HG02852 (cell line): ENCODE results near the gene STRAP.
"Not testable (repeated sequence)": the region's sequence is repeated elsewhere in the genome, so short reads cannot be mapped to it uniquely, and the experiment has no call there.

Experiments
- ATAC-seq: cut with Tn5 transposase; IDR thresholded peaks from one replicate; pipeline ENCODE4 v1.9.1; 2021; ENCODE audit warnings: mild to moderate bottlenecking, moderate library complexity; ENCODE audit not compliant: unreplicated experiment

The STRAP gene

DNA sequence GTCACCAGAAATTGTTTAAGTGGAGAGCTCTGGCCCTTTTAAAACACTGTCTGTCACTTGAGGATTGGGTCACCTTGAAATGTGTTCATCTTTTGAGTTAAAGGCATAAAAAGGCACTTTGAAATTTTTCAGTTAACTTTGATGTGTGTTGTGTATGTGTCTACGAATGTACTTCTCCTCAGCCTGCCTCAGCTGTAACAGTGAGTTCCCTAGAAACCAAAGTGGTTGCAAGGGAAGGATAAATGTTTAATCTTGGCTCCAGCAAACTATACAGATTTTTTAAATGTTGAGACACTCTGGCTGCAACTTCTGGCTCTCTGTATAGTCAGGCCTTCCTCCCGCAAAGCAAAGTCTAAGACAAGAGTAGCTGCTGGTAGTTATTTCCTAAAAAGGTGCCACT, 37.2 kb downstream of the STRAP start:
- no peak for ATAC-seq

DNA sequence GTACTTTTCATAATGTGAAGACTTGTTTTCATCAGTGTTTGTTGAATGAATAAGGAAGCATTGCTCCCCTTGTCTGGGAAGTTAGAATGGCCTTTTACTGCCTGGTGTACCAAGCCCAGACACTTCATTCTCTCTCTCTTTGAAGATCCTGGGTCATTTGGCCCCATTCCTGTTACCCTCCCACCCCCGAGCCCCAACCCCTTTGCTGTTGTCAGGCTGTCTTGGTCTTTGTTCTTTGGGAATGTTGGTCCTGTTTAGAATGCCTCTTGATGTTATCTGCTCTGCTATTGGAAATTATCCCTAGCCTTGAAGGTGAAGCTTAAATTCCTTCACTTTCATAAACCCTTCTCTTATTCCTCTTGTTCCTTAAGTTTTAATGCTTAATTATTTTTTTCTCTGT, 42.8 kb downstream of the STRAP start:
- no peak for ATAC-seq

- ATAC-seq: no peak
Measured at GRCh38 chr12:15928346-15928745, 46.2 kb downstream of the STRAP start.

DNA sequence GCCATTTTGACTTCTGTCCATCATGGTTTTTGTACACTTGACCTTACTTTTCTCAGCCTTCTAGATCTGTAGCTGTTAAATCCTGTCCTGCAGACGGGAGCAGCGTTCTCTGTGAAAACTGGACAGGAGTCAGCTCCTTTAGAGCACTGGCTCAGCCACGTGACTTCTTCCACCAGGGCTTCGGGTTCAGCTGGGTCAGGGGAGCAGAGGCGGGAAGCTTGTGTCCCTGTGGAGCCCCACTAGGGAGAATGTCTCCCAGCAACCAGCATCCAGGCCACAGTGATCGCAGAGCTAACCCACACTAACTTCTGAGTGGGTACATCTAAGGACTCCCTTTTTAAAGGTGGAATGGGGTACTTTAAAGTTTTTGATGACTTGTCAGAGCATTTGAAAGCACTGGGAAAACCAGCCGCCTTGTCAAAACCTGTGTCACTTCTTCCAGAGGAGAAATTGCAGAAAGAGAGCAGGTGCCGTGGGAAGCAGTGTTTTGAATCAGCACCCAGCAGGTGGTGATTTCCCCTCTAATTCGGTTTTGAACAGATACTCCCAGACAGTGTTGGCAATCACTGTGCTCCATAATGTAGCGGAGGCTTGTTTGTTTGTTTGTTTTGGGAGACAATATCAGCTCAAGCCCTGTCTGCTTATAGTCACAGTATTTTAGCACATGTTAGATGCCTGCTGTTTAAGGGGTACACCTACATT, 46.8 kb downstream of the STRAP start:
- ATAC-seq: no peak

GRCh38 chr12:15931590-15932053, 49.4 kb downstream of the STRAP start:
- peak; percentile 53 for ATAC-seq

- no peak for ATAC-seq
Measured at GRCh38 chr12:15932327-15932726, 50.1 kb downstream of the STRAP start.

DNA sequence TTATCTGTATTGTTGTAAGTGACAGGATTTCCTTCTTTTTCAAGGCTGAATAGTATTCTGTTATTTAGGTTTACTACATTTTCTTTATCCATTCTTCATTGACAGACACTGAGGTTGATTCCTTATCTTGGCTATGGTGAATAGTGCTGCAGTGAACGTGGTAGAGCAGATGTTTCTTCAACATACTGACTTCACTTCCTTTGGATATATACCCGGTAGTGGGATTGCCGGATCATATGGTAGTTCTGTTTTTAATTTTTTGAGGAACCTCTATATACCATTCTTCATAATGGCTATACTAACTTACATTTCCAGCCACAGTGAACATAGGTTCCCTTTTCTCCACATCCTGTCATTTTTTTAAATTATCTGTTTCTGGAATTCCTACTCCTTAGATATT, 50.8 kb downstream of the STRAP start:
- ATAC-seq: no peak

DNA sequence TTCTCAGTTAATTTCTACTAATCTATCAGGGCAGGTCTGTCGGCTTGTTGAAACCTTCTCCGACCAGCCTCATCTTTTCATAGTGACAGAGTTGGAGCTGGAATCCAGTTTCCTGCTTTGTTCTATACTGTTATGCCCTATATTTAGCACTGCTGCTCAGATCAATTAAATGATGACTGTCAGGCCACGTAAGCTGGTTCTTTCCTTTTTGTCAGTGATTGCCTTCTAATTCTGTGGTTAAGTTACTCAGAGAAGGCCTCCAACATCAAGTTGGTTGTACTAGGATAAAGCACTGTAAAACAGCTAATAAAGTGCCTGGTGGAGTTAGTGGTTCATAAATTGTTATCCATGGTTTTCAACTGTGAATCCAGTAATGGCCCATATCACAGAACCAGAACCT, 51.6 kb downstream of the STRAP start:
- no peak for ATAC-seq

DNA sequence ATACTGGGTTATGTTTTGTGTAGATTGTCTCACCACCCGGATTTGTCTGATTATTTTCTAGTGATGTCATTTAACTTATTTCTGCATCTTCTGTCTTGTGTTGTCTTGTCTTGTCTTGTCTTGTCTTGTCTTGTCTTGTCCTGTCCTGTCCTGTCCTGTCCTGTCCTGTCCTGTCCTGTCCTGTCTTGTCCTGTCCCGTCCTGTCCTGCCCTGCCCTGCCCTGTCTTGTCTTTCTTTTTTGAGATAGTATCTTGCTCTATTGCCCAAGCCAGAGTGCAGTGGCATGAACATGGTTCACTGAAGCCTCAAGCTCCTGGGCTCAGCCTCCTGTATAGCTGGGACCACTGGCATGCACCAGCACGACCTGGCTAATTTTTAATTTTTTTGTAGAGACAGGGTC, 54.6 kb downstream of the STRAP start:
- ATAC-seq: no peak

DNA sequence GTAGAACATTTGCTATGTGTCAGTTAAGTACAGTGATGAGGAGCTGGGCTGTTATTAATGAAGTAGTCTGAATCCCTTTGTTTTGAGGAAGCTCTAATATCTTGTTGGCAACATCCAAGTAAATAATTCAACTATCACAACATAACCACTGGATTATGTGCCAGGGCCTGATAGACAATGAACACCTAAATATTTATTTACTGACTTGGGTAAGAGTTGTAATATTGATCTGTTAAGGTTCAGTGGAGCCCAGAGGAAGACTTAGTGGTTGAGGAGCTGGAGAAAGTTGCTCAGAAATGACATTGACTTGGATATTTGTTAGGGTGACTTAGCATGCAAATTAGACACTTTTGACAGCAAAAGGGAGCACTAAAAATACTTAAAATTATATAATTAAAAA, 55.7 kb downstream of the STRAP start:
- ATAC-seq: no peak

DNA sequence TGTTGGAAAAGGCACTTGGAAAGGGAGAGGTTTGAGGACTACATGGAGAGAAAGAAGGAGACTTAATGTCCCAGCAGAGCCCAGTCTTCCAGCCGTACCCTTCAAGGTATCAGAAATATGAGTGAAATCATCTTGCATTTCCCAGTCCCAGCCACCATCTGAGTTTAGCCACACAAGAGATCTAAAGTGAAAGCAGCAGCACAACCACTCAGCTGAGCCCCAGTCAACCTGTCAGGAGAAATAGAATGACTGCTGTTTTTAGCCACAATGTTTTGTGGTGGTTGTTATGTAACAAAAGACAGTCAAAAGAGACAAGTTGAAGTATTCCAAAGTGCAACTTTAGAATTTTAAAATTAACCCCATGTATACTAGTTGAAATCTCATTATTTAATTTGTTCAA, 56.9 kb downstream of the STRAP start:
- ATAC-seq: no peak

DNA sequence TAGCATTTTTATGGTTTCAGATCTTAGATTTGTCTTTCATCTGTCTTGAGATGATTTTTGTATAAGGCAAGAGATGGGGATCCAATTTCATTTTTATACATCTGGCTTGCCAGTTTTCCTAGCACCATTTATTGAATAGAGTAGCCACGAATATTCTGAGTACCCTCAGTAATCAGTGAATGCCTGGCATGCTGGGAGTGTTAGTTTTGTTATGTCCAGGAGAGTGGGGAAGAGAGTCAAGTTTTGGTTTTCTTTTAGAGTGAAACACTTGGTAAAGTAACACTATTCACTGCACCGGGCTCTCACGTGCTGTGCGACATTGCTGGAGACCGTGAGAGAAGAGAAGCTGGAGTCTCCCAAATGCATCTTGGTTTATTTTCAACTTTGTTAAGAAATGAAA, 60.3 kb downstream of the STRAP start:
- ATAC-seq: no peak

DNA sequence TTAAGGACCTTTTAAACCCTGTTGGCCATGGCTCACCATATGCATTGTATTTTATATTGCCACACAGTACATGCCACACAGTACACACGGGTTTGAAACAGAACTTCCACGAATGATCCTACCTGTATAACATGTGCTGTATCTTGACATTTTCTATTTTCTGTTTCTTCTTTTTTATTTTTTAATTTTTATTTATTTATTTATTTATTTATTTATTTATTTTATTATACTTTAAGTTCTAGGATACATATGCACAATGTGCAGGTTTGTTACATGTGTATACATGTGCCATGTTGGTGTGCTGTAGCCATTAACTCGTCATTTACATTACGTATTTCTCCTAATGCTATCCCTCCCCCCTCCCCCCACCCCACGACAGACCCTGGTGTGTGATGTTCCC, 61.3 kb downstream of the STRAP start:
- not testable (repeated sequence) for ATAC-seq

- not testable (repeated sequence) for ATAC-seq
Measured at GRCh38 chr12:15948461-15948860, 66.3 kb downstream of the STRAP start.
